ENCODE results near the gene PAK6.

PAK6 gene

GRCh38 chr15:40317580-40317979 lies 78.7 kb downstream of the PAK6 start:
- Histone ChIP-seq H3K27ac (ENCODE audit: low read depth, low read length) (no peak overlapping the region), H3K9ac (ENCODE audit: low read depth in 1 of 2, low read length in 2 of 2) (no peak overlapping the region), H3K4me1 (ENCODE audit: control insufficient read depth in 1 of 2, insufficient read depth in 2 of 2, low read length in 2 of 2) (peaks cover under 1 to 2% of the 10 kb centered on the region in 2 donors), H3K36me3 (ENCODE audit: control insufficient read depth in 1 of 2, insufficient read depth in 2 of 2, low read length in 2 of 2) (no peaks in the 10 kb centered on the region), H3K27me3 (ENCODE audit: control insufficient read depth in 1 of 2, insufficient read depth in 2 of 2, low read length in 2 of 2) (peaks cover 6 to 10% of the 10 kb centered on the region in 2 donors), H3K9me3 (ENCODE audit: control insufficient read depth in 1 of 2, low read length in 2 of 2) (no peaks in the 10 kb centered on the region), H3K4me3 (ENCODE audit: low read depth in 1 of 2, low read length in 2 of 2) (no peak overlapping the region)

GRCh38 chr15:40320409-40320808 lies 81.5 kb downstream of the PAK6 start:
- no peak overlapping the region for H3K9ac ChIP-seq (ENCODE audit: low read depth in 1 of 2, low read length in 2 of 2)

GRCh38 chr15:40320931-40321371 lies 82.1 kb downstream of the PAK6 start:
- no peak overlapping the region for H3K9ac ChIP-seq (ENCODE audit: low read depth in 1 of 2, low read length in 2 of 2)

More at GRCh38 chr15:40320409-40320808, 81.5 kb downstream of the PAK6 start:
- Histone ChIP-seq H3K27me3 (ENCODE audit: control insufficient read depth in 1 of 2, insufficient read depth in 2 of 2, low read length in 2 of 2) (peaks cover 3 to 6% of the 10 kb centered on the region in 2 donors), H3K9me3 (ENCODE audit: control insufficient read depth in 1 of 2, low read length in 2 of 2) (no peaks in the 10 kb centered on the region), H3K36me3 (ENCODE audit: control insufficient read depth in 1 of 2, insufficient read depth in 2 of 2, low read length in 2 of 2) (no peaks in the 10 kb centered on the region), H3K4me3 (ENCODE audit: low read depth in 1 of 2, low read length in 2 of 2) (no peak overlapping the region), H3K27ac (ENCODE audit: low read depth, low read length) (no peak overlapping the region), H3K4me1 (ENCODE audit: control insufficient read depth in 1 of 2, insufficient read depth in 2 of 2, low read length in 2 of 2) (peaks cover 9 to 14% of the 10 kb centered on the region in 2 donors)

GRCh38 chr15:40322531-40323238 lies 83.8 kb downstream of the PAK6 start:
- no peaks in the 10 kb centered on the region for H3K36me3 ChIP-seq (ENCODE audit: control insufficient read depth in 1 of 2, insufficient read depth in 2 of 2, low read length in 2 of 2)
- no peak overlapping the region for H3K9ac ChIP-seq (ENCODE audit: low read depth in 1 of 2, low read length in 2 of 2)
- no peaks in the 10 kb centered on the region for H3K27me3 ChIP-seq (ENCODE audit: control insufficient read depth in 1 of 2, insufficient read depth in 2 of 2, low read length in 2 of 2)
- peak overlapping the region; percentile 54 to 58 for H3K4me3 ChIP-seq (ENCODE audit: low read depth in 1 of 2, low read length in 2 of 2)
- peaks cover 14 to 16% of the 10 kb centered on the region in 2 donors for H3K4me1 ChIP-seq (ENCODE audit: control insufficient read depth in 1 of 2, insufficient read depth in 2 of 2, low read length in 2 of 2)
- H3K9me3 ChIP-seq (ENCODE audit: control insufficient read depth in 1 of 2, low read length in 2 of 2) = no peaks in the 10 kb centered on the region
- H3K27ac ChIP-seq (ENCODE audit: low read depth, low read length) = no peak overlapping the region

More at GRCh38 chr15:40320931-40321371, 82.1 kb downstream of the PAK6 start:
- Histone ChIP-seq H3K27me3 (ENCODE audit: control insufficient read depth in 1 of 2, insufficient read depth in 2 of 2, low read length in 2 of 2) (peaks cover 0 to 4% of the 10 kb centered on the region in 2 donors), H3K9me3 (ENCODE audit: control insufficient read depth in 1 of 2, low read length in 2 of 2) (no peaks in the 10 kb centered on the region), H3K36me3 (ENCODE audit: control insufficient read depth in 1 of 2, insufficient read depth in 2 of 2, low read length in 2 of 2) (no peaks in the 10 kb centered on the region), H3K4me1 (ENCODE audit: control insufficient read depth in 1 of 2, insufficient read depth in 2 of 2, low read length in 2 of 2) (peaks cover 9 to 14% of the 10 kb centered on the region in 2 donors), H3K27ac (ENCODE audit: low read depth, low read length) (no peak overlapping the region), H3K4me3 (ENCODE audit: low read depth in 1 of 2, low read length in 2 of 2) (no peak overlapping the region)

- peaks cover 14 to 16% of the 10 kb centered on the region in 2 donors for H3K4me1 ChIP-seq (ENCODE audit: control insufficient read depth in 1 of 2, insufficient read depth in 2 of 2, low read length in 2 of 2)
- H3K27ac ChIP-seq (ENCODE audit: low read depth, low read length) = no peak within 1 kb of the TSS
Measured at GRCh38 chr15:40323239-40323952, 84.5 kb downstream of the PAK6 start, which contains the start of gene INAFM2. Gene INAFM2, plus strand, starts transcription at chr15:40323692. Its CDS starts 364 bp downstream, at chr15:40324056.

GRCh38 chr15:40323953-40324937 lies 85.4 kb downstream of the PAK6 start:
- Histone ChIP-seq H3K27ac (ENCODE audit: low read depth, low read length) (no peak overlapping the region), H3K4me1 (ENCODE audit: control insufficient read depth in 1 of 2, insufficient read depth in 2 of 2, low read length in 2 of 2) (peaks cover 14 to 16% of the 10 kb centered on the region in 2 donors)

More at GRCh38 chr15:40323239-40323952, 84.5 kb downstream of the PAK6 start, which contains the start of gene INAFM2:
- H3K27me3 ChIP-seq (ENCODE audit: control insufficient read depth in 1 of 2, insufficient read depth in 2 of 2, low read length in 2 of 2) = no peaks in the 10 kb centered on the region
- peak within 1 kb of the TSS; percentile 55 to 72 for H3K4me3 ChIP-seq (ENCODE audit: low read depth in 1 of 2, low read length in 2 of 2)
- peak within 1 kb of the TSS; percentile 37 to 48 for H3K9ac ChIP-seq (ENCODE audit: low read depth in 1 of 2, low read length in 2 of 2)
- H3K9me3 ChIP-seq (ENCODE audit: control insufficient read depth in 1 of 2, low read length in 2 of 2) = no peaks in the 10 kb centered on the region
- no peaks in the 10 kb centered on the region for H3K36me3 ChIP-seq (ENCODE audit: control insufficient read depth in 1 of 2, insufficient read depth in 2 of 2, low read length in 2 of 2)

GRCh38 chr15:40325188-40325587 lies 86.3 kb downstream of the PAK6 start:
- peak overlapping the region; percentile 38 to 55 for H3K4me3 ChIP-seq (ENCODE audit: low read depth in 1 of 2, low read length in 2 of 2)
- peaks cover 17 to 18% of the 10 kb centered on the region in 2 donors for H3K4me1 ChIP-seq (ENCODE audit: control insufficient read depth in 1 of 2, insufficient read depth in 2 of 2, low read length in 2 of 2)
- H3K9ac ChIP-seq (ENCODE audit: low read depth in 1 of 2, low read length in 2 of 2) = peak overlapping the region in 1 of 2 donors; percentile 37
- no peaks in the 10 kb centered on the region for H3K27me3 ChIP-seq (ENCODE audit: control insufficient read depth in 1 of 2, insufficient read depth in 2 of 2, low read length in 2 of 2)
- no peak overlapping the region for H3K27ac ChIP-seq (ENCODE audit: low read depth, low read length)
- no peaks in the 10 kb centered on the region for H3K36me3 ChIP-seq (ENCODE audit: control insufficient read depth in 1 of 2, insufficient read depth in 2 of 2, low read length in 2 of 2)
- no peaks in the 10 kb centered on the region for H3K9me3 ChIP-seq (ENCODE audit: control insufficient read depth in 1 of 2, low read length in 2 of 2)

More at GRCh38 chr15:40323953-40324937, 85.4 kb downstream of the PAK6 start:
- Histone ChIP-seq H3K9ac (ENCODE audit: low read depth in 1 of 2, low read length in 2 of 2) (peak overlapping the region; percentile 37 to 48), H3K9me3 (ENCODE audit: control insufficient read depth in 1 of 2, low read length in 2 of 2) (no peaks in the 10 kb centered on the region), H3K4me3 (ENCODE audit: low read depth in 1 of 2, low read length in 2 of 2) (peak overlapping the region; percentile 55 to 72), H3K27me3 (ENCODE audit: control insufficient read depth in 1 of 2, insufficient read depth in 2 of 2, low read length in 2 of 2) (no peaks in the 10 kb centered on the region), H3K36me3 (ENCODE audit: control insufficient read depth in 1 of 2, insufficient read depth in 2 of 2, low read length in 2 of 2) (no peaks in the 10 kb centered on the region)

GRCh38 chr15:40325700-40326099 lies 86.8 kb downstream of the PAK6 start:
- Histone ChIP-seq H3K4me1 (ENCODE audit: control insufficient read depth in 1 of 2, insufficient read depth in 2 of 2, low read length in 2 of 2) (peaks cover 21 to 24% of the 10 kb centered on the region in 2 donors), H3K4me3 (ENCODE audit: low read depth in 1 of 2, low read length in 2 of 2) (no peak overlapping the region), H3K9ac (ENCODE audit: low read depth in 1 of 2, low read length in 2 of 2) (peak overlapping the region in 1 of 2 donors; percentile 37), H3K27ac (ENCODE audit: low read depth, low read length) (no peak overlapping the region), H3K27me3 (ENCODE audit: control insufficient read depth in 1 of 2, insufficient read depth in 2 of 2, low read length in 2 of 2) (no peaks in the 10 kb centered on the region), H3K36me3 (ENCODE audit: control insufficient read depth in 1 of 2, insufficient read depth in 2 of 2, low read length in 2 of 2) (no peaks in the 10 kb centered on the region), H3K9me3 (ENCODE audit: control insufficient read depth in 1 of 2, low read length in 2 of 2) (no peaks in the 10 kb centered on the region)

Data from duodenal mucosa (tissue), 2 donors.